Neural crest cell (in vitro differentiated cells): Measurements from ENCODE around the gene SLC25A26. TPM values are rescaled to one million over a fixed set of nuclear protein-coding genes. Genes with fewer than 3 reads are reported as not detected.

Experiments used
- DNase-seq: peaks from one replicate; pipeline ENCODE4 v3.0.0; 2021; ENCODE audit warnings: low read depth, mixed read lengths, low spot score
- H3K27ac Mint-ChIP-seq: one replicate; pipeline ENCODE4 v1.8.0; 2021; ENCODE audit warnings: mild to moderate bottlenecking, mixed read lengths; ENCODE audit not compliant: unreplicated experiment
- H3K27me3 Mint-ChIP-seq: 2 replicates; pipeline ENCODE4 v1.8.0; 2021; ENCODE audit warnings: low read depth, mild to moderate bottlenecking, mixed read lengths
- H3K36me3 Mint-ChIP-seq: 2 replicates; pipeline ENCODE4 v1.8.0; 2021; ENCODE audit warnings: low read depth, mild to moderate bottlenecking, mixed read lengths
- H3K4me1 Mint-ChIP-seq: 2 replicates; pipeline ENCODE4 v1.8.0; 2021; ENCODE audit warnings: mixed read lengths
- H3K4me3 Mint-ChIP-seq: one replicate; pipeline ENCODE4 v1.8.0; 2021; ENCODE audit warnings: mild to moderate bottlenecking, mixed read lengths
- H3K9me3 Mint-ChIP-seq: 2 replicates; pipeline ENCODE4 v1.8.0; 2021; ENCODE audit warnings: mixed read lengths
- CTCF ChIP-seq: fragments of 200-600 bp; sonication (generic); conservative IDR thresholded peaks from 2 replicates; pipeline ENCODE4 v1.5.0; 2021; ENCODE audit warnings: antibody characterized with exemption, mild to moderate bottlenecking
- total RNA-seq: library from RNA; stranded (reverse); gene quantifications from 2 replicates; pipeline ENCODE4 v1.2.1, GENCODE V29; 2021

The SLC25A26 gene
- total RNA-seq, 1 donor from 2014 or later = 10.1 TPM

- Mint-ChIP-seq H3K36me3 (peaks cover 25% of the 10 kb centered on the region), H3K4me3 (no peak overlapping the region), H3K27me3 (no peaks in the 10 kb centered on the region), H3K27ac (peak overlapping the region; percentile 22), H3K4me1 (peaks cover 4% of the 10 kb centered on the region), H3K9me3 (peaks cover 12% of the 10 kb centered on the region)
- no peak for TF ChIP-seq CTCF
- DNase-seq = no peak
Observed at GRCh38 chr3:66241466-66241865, 20.7 kb downstream of the SLC25A26 start.

- no peak for DNase-seq
- no peak overlapping the region for H3K4me3 Mint-ChIP-seq
- H3K4me1 Mint-ChIP-seq = peaks cover 4% of the 10 kb centered on the region
- peaks cover 12% of the 10 kb centered on the region for H3K9me3 Mint-ChIP-seq
- no peak for TF ChIP-seq CTCF
- H3K27me3 Mint-ChIP-seq = no peaks in the 10 kb centered on the region
- peaks cover 25% of the 10 kb centered on the region for H3K36me3 Mint-ChIP-seq
- H3K27ac Mint-ChIP-seq = no peak overlapping the region
Observed at GRCh38 chr3:66242788-66243464, 22.1 kb downstream of the SLC25A26 start.

DNA sequence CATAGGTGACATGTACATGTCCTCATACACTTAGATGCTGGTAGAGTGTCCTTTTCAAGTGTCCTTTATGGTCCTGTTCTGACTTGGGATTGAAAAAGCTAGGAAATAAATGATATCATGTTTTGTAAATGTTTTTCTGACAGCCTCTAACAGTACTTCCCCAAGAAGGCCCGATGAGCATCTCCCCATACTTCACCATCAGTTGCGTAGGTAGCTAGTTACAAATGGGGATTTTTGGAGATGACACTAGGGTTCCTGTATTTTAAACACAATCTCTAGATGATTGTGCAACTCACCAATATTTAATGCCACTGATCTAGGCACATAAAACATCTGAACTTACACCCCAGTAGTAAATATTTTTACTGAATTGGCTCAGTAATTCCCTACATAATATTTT is 27.8 kb downstream of the SLC25A26 start:
- Mint-ChIP-seq H3K36me3 (peaks cover 6% of the 10 kb centered on the region), H3K9me3 (no peaks in the 10 kb centered on the region), H3K4me3 (no peak overlapping the region), H3K27me3 (no peaks in the 10 kb centered on the region), H3K4me1 (no peaks in the 10 kb centered on the region), H3K27ac (no peak overlapping the region)
- TF ChIP-seq CTCF = no peak
- DNase-seq = no peak

DNA sequence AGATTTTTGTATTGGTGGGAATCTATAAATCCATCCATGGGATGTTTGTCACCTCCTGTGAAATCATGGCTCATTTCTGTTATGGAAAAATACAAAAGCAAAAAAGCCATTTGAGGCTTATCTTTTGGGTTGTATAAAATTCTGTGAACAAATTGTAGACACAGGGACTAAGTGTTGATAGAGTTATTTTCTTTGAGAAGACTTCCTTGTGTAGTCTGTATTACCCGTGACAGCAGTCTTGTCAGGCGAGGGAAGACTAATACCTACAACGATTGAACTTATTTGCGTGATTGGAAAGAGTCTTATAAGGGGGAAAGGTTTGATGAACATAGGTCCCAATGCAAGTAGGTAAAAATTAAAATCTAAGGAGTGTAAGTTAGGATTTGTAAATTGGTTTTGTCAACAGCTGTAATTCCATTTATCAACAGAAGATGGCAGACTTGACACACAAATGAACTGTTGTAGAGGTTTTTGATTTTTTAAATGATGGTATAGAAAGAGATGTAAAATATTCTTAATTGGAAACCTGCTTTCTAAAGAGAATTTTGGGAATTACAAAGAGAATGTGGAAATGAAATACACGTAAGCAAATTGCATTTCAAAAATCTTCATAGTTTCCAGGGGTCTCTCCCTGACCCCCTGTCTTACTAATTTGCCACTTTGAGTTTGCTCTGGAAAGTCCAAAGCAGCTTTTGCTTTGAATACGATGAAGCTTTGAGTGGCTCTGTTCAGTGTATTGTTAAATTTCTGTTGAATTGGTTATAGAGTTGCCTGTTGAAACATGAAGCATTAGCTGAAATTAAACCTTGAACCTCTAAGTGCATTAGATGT is 33.2 kb downstream of the SLC25A26 start:
- Mint-ChIP-seq H3K4me1 (peaks cover 21% of the 10 kb centered on the region), H3K36me3 (no peaks in the 10 kb centered on the region), H3K4me3 (no peak overlapping the region), H3K27me3 (no peaks in the 10 kb centered on the region), H3K9me3 (no peaks in the 10 kb centered on the region), H3K27ac (no peak overlapping the region)
- TF ChIP-seq CTCF = peak; percentile 92
- no peak for DNase-seq

DNA sequence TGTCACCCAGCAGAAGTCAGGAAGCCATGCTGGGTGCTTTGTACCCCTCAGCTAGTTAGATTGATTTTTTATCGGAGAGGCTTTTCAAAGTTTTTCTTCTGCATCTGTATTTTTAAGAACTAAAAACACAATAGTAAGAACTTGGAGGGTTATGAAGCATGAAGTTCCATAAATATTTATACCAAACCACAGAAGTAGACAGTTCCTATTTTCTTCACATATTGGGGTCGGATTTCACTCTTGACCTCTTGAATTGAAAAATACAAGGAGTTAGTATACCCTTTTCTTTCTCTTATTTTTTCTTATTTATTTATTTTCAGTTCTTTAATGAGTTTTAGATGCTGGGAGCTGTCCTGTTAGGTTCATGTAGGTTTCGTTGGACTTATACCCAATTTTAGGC is 35.1 kb downstream of the SLC25A26 start:
- no peak overlapping the region for H3K4me3 Mint-ChIP-seq
- H3K36me3 Mint-ChIP-seq = no peaks in the 10 kb centered on the region
- no peaks in the 10 kb centered on the region for H3K9me3 Mint-ChIP-seq
- no peak for TF ChIP-seq CTCF
- no peak for DNase-seq
- H3K27me3 Mint-ChIP-seq = no peaks in the 10 kb centered on the region
- no peak overlapping the region for H3K27ac Mint-ChIP-seq
- H3K4me1 Mint-ChIP-seq = peaks cover 28% of the 10 kb centered on the region
